ENCODE data around the gene HHATL. TPM values are rescaled to one million over a fixed set of nuclear protein-coding genes. Genes with fewer than 3 reads are reported as not detected.

HHATL gene
- total RNA-seq, 2 experiments from 2014 or later, result not detected

DNA sequence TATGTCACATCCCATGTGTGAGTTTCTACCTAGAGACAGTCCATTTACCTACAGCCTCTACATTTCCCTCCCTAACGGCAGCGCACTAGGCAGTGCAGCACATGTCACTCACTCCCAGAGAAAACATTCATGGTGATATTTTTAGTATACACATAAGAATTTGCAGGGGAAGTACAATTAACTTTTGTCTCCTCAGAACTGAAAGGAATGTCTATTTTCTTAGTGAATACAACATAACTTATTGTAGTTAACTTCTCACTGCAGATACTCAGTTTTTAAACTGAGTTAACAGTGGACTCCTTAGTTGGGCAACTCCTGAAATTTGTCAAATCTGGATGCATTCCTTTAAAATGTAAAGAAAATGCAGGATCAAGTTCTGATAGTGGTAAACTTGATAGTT, 53.6 kb downstream of the HHATL start:
- BruUV-seq (replicated peaks), result no TSS peak
- intact Hi-C loops (cut with micrococcal nuclease; ENCODE audit: unreplicated experiment), result no loop called here
- no peak overlapping the region for H3K4me3 ChIP-seq (ENCODE audit: low read depth, low read length, poor library complexity, severe bottlenecking)
- POLR2A ChIA-PET, result interaction anchor here (1.0 kb wide), 1 partner anchor 64 kb away, joined by 3 read pairs; no protein-coding TSS in a partner anchor
- no peaks in the 10 kb centered on the region for H3K79me2 ChIP-seq (ENCODE audit: insufficient read depth, low read depth, low read length)
- H4K20me1 ChIP-seq (ENCODE audit: insufficient read depth, low read length), result no peaks in the 10 kb centered on the region
- no peak overlapping the region for H3K27ac ChIP-seq (ENCODE audit: low read depth, low read length, poor library complexity, severe bottlenecking)
- DNase-seq (ENCODE audit: low spot score), result no peak
- TF ChIP-seq, protein P1, sequence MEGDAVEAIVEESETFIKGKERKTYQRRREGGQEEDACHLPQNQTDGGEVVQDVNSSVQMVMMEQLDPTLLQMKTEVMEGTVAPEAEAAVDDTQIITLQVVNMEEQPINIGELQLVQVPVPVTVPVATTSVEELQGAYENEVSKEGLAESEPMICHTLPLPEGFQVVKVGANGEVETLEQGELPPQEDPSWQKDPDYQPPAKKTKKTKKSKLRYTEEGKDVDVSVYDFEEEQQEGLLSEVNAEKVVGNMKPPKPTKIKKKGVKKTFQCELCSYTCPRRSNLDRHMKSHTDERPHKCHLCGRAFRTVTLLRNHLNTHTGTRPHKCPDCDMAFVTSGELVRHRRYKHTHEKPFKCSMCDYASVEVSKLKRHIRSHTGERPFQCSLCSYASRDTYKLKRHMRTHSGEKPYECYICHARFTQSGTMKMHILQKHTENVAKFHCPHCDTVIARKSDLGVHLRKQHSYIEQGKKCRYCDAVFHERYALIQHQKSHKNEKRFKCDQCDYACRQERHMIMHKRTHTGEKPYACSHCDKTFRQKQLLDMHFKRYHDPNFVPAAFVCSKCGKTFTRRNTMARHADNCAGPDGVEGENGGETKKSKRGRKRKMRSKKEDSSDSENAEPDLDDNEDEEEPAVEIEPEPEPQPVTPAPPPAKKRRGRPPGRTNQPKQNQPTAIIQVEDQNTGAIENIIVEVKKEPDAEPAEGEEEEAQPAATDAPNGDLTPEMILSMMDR (conservative IDR thresholded peaks at IDR 0.05; ENCODE audit: low read length), result no peak
- no peak for TF ChIP-seq EZH2phosphoT487 (IDR thresholded peaks at IDR 0.05; ENCODE audit: borderline replicate concordance, low read depth, low read length)
- no peak overlapping the region for H2AFZ ChIP-seq (ENCODE audit: low read length)
- H3K4me2 ChIP-seq (ENCODE audit: low read length), result no peak overlapping the region
- peaks cover 5% of the 10 kb centered on the region for H3K4me1 ChIP-seq (ENCODE audit: insufficient read depth, low read length, poor library complexity, severe bottlenecking)
- H3K9me2 ChIP-seq (ENCODE audit: insufficient read depth, low read length), result no peaks in the 10 kb centered on the region
- no peaks in the 10 kb centered on the region for H3K9me3 ChIP-seq (ENCODE audit: low read length)
- peaks cover 56% of the 10 kb centered on the region for H3K36me3 ChIP-seq (ENCODE audit: insufficient read depth, low read length)
- CTCF ChIA-PET (ENCODE audit: unreplicated experiment), result no interaction called here

DNA sequence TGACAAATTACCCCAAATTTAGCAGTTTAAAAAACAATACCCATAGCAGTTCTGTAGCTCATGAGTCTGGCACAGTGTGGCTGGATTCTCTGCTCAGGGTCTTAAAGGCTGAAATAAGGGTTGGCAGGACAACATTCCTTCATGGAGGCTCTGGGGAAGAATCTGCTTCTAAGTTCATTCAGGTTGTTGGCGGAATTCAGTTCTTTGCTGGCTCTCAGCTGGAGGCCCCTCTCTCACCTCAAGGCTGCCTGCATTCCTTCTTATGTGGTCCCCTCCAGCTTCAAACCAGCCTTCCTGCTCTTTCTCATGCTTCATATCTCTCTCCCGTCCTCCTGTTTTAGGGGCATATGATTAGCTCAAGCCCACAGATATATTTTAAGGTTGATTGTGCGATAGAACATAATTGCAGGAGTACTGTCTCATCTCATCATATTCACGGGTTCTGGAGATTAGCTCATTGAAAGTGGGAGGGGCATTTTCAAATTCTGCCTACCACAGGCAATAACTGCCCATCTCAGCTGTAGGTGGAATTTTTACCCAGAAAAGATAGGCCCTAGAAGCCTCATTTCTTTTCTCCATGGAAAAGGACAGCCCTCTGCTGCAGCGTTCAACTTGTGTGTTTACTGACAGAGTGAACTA, 54.7 kb downstream of the HHATL start:
- Histone ChIP-seq H3K4me3 (ENCODE audit: low read depth, low read length, poor library complexity, severe bottlenecking) (no peak overlapping the region), H2AFZ (ENCODE audit: low read length) (no peak overlapping the region), H3K36me3 (ENCODE audit: insufficient read depth, low read length) (peaks cover 66% of the 10 kb centered on the region), H3K9me2 (ENCODE audit: insufficient read depth, low read length) (no peaks in the 10 kb centered on the region), H3K4me2 (ENCODE audit: low read length) (no peak overlapping the region), H3K4me1 (ENCODE audit: insufficient read depth, low read length, poor library complexity, severe bottlenecking) (peaks cover 2% of the 10 kb centered on the region), H3K9me3 (ENCODE audit: low read length) (no peaks in the 10 kb centered on the region), H4K20me1 (ENCODE audit: insufficient read depth, low read length) (no peaks in the 10 kb centered on the region), H3K79me2 (ENCODE audit: insufficient read depth, low read depth, low read length) (no peaks in the 10 kb centered on the region), H3K27ac (ENCODE audit: low read depth, low read length, poor library complexity, severe bottlenecking) (no peak overlapping the region)
- no peak for DNase-seq (ENCODE audit: low spot score)
- POLR2A ChIA-PET, result interaction anchor here (0.7 to 1.0 kb wide), 3 partner anchors 65 to 169 kb away, joined by 3 to 5 read pairs (median 3); no protein-coding TSS in a partner anchor
- TF ChIP-seq, protein P1 (conservative IDR thresholded peaks at IDR 0.05; ENCODE audit: low read length), result no peak
- no peak for TF ChIP-seq EZH2phosphoT487 (IDR thresholded peaks at IDR 0.05; ENCODE audit: borderline replicate concordance, low read depth, low read length)
- TSS peak; percentile 56 for BruUV-seq (replicated peaks)
- intact Hi-C loops (cut with micrococcal nuclease; ENCODE audit: unreplicated experiment), result no loop called here
- CTCF ChIA-PET (ENCODE audit: unreplicated experiment), result no interaction called here

Other genes starting within 250 kb of the HHATL start
- gene VIPR1, start 200.2 kb downstream of the HHATL start, total RNA-seq (2014; rRNA removed; shearing (Covaris generic)), result 0.21 TPM in 1 of 2 replicates, not detected in the other
- gene VIPR1, start 200.2 kb downstream of the HHATL start, total RNA-seq (2022), result not detected in 2 replicates
- 30.0 and 33.0 TPM in 2 replicates for gene SEC22C, start 120.8 kb downstream of the HHATL start, total RNA-seq (2014; rRNA removed; shearing (Covaris generic))
- 36.2 and 39.5 TPM in 2 replicates for gene SEC22C, start 120.8 kb downstream of the HHATL start, total RNA-seq (2022)
- gene SS18L2, start 111.9 kb downstream of the HHATL start, total RNA-seq (2014; rRNA removed; shearing (Covaris generic)), result 44.1 and 48.9 TPM in 2 replicates
- 58.1 and 66.5 TPM in 2 replicates for gene SS18L2, start 111.9 kb downstream of the HHATL start, total RNA-seq (2022)
- gene NKTR, start 102.1 kb downstream of the HHATL start, total RNA-seq (2014; rRNA removed; shearing (Covaris generic)), result 85.1 and 90.2 TPM in 2 replicates
- 154 and 167 TPM in 2 replicates for gene NKTR, start 102.1 kb downstream of the HHATL start, total RNA-seq (2022)
- 0.05 and 0.09 TPM in 2 replicates for gene ZBTB47, start 49.1 kb downstream of the HHATL start, total RNA-seq (2014; rRNA removed; shearing (Covaris generic))
- gene ZBTB47, start 49.1 kb downstream of the HHATL start, total RNA-seq (2022), result not detected in 2 replicates
- not detected in 2 replicates for gene KLHL40, start 17.3 kb downstream of the HHATL start, total RNA-seq (2014; rRNA removed; shearing (Covaris generic))
- gene KLHL40, start 17.3 kb downstream of the HHATL start, total RNA-seq (2022), result not detected in 2 replicates
- 0.21 and 1.4 TPM in 2 replicates for gene CCDC13, start 70.5 kb upstream of the HHATL start, total RNA-seq (2014; rRNA removed; shearing (Covaris generic))
- not detected in 2 replicates for gene CCDC13, start 70.5 kb upstream of the HHATL start, total RNA-seq (2022)
- gene HIGD1A, start 101.7 kb upstream of the HHATL start, total RNA-seq (2014; rRNA removed; shearing (Covaris generic)), result 57.9 and 60.4 TPM in 2 replicates
- 75.8 and 76.1 TPM in 2 replicates for gene HIGD1A, start 101.7 kb upstream of the HHATL start, total RNA-seq (2022)
- gene ACKR2, start 106.6 kb upstream of the HHATL start, total RNA-seq (2014; rRNA removed; shearing (Covaris generic)), result not detected in 2 replicates
- gene ACKR2, start 106.6 kb upstream of the HHATL start, total RNA-seq (2022), result 2.0 and 2.9 TPM in 2 replicates
- gene CYP8B1, start 173.1 kb upstream of the HHATL start, total RNA-seq (2014; rRNA removed; shearing (Covaris generic)), result not detected in 2 replicates
- gene CYP8B1, start 173.1 kb upstream of the HHATL start, total RNA-seq (2022), result not detected in 2 replicates
- not detected in 2 replicates for gene ZNF662, start 203.3 kb upstream of the HHATL start, total RNA-seq (2014; rRNA removed; shearing (Covaris generic))
- gene ZNF662, start 203.3 kb upstream of the HHATL start, total RNA-seq (2022), result not detected in 2 replicates